ENCODE measurements around the gene ZNF772.

ZNF772 gene

DNA sequence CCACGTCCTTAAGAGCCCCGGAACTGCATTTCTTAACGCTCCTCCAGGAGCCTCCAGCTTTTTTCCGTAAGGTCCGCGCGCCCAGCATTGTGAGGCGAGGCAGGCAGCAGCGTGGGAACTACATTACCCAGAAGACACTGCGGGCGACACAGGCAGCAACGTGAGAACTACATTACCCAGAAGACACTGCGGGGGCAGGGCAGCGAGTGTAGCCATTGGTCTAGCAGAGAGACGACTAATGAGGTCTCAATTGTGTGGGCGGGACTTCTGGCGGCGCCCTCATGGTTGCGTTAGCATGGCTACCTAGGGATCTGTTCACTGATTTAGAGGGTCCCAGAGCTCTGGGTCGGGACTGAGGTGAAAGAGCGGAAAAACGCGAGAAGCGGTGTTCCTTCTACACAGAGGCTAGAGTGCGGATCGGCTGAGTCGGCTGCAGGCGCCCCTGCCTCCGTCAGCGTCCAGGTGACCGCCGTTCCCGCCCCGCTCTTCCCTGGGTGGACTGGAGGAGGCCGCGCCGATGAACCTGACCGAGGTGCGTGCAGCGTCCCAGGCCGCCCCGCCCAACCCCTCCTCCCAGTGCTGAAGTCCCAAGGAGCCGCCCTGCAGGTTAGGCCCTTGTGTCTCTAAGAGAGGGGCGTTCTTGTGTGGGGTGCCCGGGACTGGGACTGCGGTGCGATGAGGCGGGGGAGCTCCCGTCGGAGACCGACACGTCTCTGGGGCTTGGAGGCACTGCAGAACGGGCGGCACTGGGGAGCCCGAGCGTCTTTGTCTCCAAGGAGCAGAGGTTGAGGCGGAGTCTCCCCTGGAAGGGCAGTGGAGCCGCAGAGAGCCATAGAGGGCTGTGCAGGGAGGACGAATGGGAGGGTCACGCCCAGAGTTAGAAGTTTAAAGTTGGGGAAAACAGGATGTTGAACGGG lies 42.0 kb downstream of the ZNF772 start, which contains the start of gene ZNF749:
ZNF749 (plus strand) TSS at position 264 of the 917 bp plus-strand sequence; CDS start at position 518, 254 bp downstream.
- DNase-seq (ENCODE audit: low spot score), result peak; percentile 98

DNA sequence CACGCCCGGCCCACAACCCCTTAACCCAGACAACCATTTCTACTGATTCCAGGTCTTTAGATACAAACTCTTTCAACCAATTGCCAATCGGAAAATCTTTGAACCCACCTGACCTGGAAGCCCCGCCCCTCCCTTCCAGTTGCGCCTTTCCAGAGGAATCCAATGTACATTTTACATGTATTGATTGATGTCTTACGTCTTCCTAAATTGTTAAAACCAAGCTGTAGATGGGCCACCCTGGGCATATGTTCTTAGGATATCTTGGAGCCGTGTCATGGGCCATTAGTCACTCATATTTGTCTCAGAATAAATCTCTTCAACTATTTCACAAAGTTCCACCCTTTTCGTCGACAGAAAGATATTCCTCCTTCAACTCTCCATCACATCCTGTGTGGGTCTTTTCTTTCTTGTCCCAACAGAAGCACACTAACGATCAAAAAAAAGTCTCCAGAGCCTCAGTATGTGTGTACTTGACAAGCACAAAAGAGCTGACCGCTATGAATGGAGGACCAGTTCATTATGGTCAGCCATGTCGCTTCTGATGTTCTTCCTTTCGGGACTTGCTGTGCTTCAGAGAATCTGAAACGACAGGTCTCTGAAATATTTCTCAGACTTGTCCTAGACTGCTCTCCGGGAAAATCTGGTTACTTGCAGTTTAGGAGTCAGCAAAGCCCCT lies 42.8 kb downstream of the ZNF772 start:
- no peak for DNase-seq (ENCODE audit: low spot score)

DNA sequence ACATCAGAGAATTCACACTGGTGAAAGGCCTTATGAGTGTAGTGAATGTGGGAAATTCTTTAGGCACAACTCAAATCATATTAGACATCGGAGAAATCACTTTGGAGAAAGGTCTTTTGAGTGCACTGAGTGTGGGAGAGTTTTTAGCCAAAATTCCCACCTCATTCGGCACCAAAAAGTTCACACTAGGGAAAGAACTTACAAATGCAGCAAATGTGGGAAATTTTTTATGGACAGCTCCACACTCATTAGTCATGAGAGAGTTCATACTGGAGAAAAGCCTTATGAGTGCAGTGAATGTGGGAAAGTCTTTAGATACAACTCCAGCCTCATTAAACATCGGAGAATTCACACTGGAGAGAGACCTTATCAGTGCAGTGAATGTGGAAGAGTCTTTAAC lies 56.3 kb downstream of the ZNF772 start:
- no peak for DNase-seq (ENCODE audit: low spot score)

DNA sequence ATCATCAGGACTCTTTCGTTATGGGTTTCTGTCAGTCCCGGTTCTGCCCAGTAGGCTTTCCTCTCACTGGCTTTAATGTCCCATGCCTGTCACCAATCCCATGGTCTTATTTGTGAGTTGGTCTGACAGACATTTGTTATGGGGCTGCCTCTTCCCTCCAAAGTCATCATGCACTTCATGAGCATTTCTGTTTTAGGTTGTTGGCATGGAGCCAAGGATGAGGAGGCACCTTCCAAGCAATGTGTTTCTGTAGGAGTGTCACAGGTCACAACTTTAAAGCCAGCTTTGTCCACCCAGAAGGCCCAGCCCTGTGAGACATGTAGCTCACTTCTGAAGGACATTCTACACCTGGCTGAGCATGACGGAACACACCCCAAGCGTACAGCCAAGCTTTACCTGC lies 57.9 kb downstream of the ZNF772 start:
- no peak for DNase-seq (ENCODE audit: low spot score)

All from hematopoietic multipotent progenitor cell treated with erythropoietin and hydrocortisone succinate and interleukin-3 and kit ligand, for 15 days (in vitro differentiated cells).